ENCODE measurements around the gene CLIP3. TPM values are rescaled to one million over a fixed set of nuclear protein-coding genes. Genes with fewer than 3 reads are reported as not detected.

Gene CLIP3
- total and polyA plus RNA-seq, 2 of the 13 experiments (the other 11 are each of a cell fraction or from before 2014, with no cell fraction given): 0.15 to 1.2 TPM

DNA sequence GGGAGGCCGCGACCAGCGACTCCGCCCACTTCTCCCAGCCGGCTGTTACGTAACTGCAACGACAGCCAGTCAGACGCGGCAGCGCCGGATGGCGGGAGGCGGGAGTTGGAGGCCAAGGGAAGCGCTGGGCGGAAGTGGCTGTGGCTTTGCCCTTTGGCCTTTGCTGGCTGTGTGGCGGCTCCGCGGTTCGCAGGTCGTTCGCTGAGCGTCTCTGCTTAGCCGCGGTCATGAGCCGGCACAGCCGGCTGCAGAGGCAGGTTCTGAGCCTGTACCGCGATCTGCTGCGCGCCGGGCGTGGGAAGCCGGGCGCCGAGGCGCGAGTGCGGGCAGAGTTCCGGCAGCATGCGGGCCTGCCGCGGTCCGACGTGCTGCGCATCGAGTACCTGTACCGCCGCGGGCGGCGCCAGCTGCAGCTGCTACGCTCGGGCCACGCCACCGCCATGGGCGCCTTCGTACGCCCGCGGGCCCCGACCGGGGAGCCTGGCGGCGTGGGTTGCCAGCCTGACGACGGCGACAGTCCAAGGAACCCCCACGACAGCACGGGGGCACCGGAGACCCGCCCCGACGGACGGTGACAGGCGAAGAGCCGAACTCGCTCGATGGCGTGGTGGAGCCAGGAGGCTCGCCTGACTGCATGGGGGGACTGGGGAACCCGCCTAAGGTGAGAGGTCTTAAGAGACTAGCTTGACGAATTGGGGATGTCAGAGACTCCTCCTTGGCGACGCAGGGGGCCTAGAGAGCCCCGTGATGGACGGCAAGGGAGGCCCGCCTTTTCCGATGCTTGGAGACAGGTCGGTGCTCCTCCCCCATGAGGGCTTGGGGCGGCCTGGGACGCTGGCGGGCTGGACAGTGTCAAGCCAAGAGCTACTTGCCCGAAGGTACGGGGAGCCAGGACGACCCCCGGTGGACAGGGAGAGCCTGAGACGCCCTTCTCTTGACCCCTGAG lies 37.4 kb downstream of the CLIP3 start, which contains the start of gene SDHAF1 (continued):
- TF ChIP-seq, protein P1, sequence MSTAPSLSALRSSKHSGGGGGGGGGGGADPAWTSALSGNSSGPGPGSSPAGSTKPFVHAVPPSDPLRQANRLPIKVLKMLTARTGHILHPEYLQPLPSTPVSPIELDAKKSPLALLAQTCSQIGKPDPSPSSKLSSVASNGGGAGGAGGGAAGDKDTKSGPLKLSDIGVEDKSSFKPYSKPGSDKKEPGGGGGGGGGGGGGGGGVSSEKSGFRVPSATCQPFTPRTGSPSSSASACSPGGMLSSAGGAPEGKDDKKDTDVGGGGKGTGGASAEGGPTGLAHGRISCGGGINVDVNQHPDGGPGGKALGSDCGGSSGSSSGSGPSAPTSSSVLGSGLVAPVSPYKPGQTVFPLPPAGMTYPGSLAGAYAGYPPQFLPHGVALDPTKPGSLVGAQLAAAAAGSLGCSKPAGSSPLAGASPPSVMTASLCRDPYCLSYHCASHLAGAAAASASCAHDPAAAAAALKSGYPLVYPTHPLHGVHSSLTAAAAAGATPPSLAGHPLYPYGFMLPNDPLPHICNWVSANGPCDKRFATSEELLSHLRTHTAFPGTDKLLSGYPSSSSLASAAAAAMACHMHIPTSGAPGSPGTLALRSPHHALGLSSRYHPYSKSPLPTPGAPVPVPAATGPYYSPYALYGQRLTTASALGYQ (CRISPR knock-in tag; IDR thresholded peaks at IDR 0.05): no peak
- TF ChIP-seq HHEX (CRISPR knock-in tag; IDR thresholded peaks at IDR 0.05) (no peak), POGZ (CRISPR knock-in tag; IDR thresholded peaks at IDR 0.05) (peak; percentile 78), ZFX (CRISPR knock-in tag; IDR thresholded peaks at IDR 0.05; ENCODE audit: low read depth) (peak; percentile 97), SAFB2 (CRISPR knock-in tag; IDR thresholded peaks at IDR 0.05; ENCODE audit: borderline replicate concordance, low read depth) (peak; percentile 24; the same call in 1 of the 2 replicates), ZNF674 (CRISPR knock-in tag; IDR thresholded peaks at IDR 0.05; ENCODE audit: low read depth) (no peak), FOXK1 (CRISPR knock-in tag; IDR thresholded peaks at IDR 0.05; ENCODE audit: borderline replicate concordance, low read depth) (peak; percentile 44; the same call in 1 of the 2 replicates), ZBTB7A (CRISPR knock-in tag; IDR thresholded peaks at IDR 0.05) (no peak), ARNT (IDR thresholded peaks at IDR 0.05) (no peak), RBAK (CRISPR knock-in tag; IDR thresholded peaks at IDR 0.05) (no peak), HNRNPL (IDR thresholded peaks at IDR 0.05; ENCODE audit: low read depth, low read length) (no peak), ATF7 (IDR thresholded peaks at IDR 0.05) (no peak), ATF7 (CRISPR knock-in tag; IDR thresholded peaks at IDR 0.05) (peak; percentile 31; the same call in 1 of the 2 replicates), RFX1 (IDR thresholded peaks at IDR 0.05) (no peak), NCOA1 (CRISPR knock-in tag; IDR thresholded peaks at IDR 0.05) (no peak; the same call in 1 of the 2 replicates), MEF2D (CRISPR knock-in tag; IDR thresholded peaks at IDR 0.05) (no peak), ZNF460 (CRISPR knock-in tag; IDR thresholded peaks at IDR 0.05; ENCODE audit: borderline replicate concordance) (no peak), ZFAT (CRISPR knock-in tag; conservative IDR thresholded peaks at IDR 0.05) (no peak), ZNF296 (CRISPR knock-in tag; conservative IDR thresholded peaks at IDR 0.05) (no peak)
- TF ChIP-seq, protein P2, sequence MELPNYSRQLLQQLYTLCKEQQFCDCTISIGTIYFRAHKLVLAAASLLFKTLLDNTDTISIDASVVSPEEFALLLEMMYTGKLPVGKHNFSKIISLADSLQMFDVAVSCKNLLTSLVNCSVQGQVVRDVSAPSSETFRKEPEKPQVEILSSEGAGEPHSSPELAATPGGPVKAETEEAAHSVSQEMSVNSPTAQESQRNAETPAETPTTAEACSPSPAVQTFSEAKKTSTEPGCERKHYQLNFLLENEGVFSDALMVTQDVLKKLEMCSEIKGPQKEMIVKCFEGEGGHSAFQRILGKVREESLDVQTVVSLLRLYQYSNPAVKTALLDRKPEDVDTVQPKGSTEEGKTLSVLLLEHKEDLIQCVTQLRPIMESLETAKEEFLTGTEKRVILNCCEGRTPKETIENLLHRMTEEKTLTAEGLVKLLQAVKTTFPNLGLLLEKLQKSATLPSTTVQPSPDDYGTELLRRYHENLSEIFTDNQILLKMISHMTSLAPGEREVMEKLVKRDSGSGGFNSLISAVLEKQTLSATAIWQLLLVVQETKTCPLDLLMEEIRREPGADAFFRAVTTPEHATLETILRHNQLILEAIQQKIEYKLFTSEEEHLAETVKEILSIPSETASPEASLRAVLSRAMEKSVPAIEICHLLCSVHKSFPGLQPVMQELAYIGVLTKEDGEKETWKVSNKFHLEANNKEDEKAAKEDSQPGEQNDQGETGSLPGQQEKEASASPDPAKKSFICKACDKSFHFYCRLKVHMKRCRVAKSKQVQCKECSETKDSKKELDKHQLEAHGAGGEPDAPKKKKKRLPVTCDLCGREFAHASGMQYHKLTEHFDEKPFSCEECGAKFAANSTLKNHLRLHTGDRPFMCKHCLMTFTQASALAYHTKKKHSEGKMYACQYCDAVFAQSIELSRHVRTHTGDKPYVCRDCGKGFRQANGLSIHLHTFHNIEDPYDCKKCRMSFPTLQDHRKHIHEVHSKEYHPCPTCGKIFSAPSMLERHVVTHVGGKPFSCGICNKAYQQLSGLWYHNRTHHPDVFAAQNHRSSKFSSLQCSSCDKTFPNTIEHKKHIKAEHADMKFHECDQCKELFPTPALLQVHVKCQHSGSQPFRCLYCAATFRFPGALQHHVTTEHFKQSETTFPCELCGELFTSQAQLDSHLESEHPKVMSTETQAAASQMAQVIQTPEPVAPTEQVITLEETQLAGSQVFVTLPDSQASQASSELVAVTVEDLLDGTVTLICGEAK (IDR thresholded peaks at IDR 0.05): no peak
- TF ChIP-seq, protein P2 (CRISPR knock-in tag; IDR thresholded peaks at IDR 0.05): peak; percentile 80; the same call in 1 of the 2 replicates

Data from HepG2 (cell line).